Testis (tissue), 2 donors: Measurements from ENCODE around the gene HTR3A.

ENCODE experiments used
- POLR2A ChIP-seq: fragments of 450-650 bp; IDR thresholded peaks from one replicate; pipeline ENCODE4 v1.6.1; 2017; ENCODE audit warnings: antibody characterized with exemption, mild to moderate bottlenecking, moderate library complexity
- TF ChIP-seq, protein P1 (sequence below), 3 experiments: fragments of 450-650 bp in 2 of 3; fragments of 200-600 bp in 1 of 3; sonication (generic) in 1 of 3; IDR thresholded peaks; one replicate each; pipeline ENCODE4 v1.5.1; 2016 to 2019; ENCODE audit warnings: antibody characterized with exemption in 3 of 3, mild to moderate bottlenecking in 2 of 3, moderate library complexity in 1 of 3

DNA sequence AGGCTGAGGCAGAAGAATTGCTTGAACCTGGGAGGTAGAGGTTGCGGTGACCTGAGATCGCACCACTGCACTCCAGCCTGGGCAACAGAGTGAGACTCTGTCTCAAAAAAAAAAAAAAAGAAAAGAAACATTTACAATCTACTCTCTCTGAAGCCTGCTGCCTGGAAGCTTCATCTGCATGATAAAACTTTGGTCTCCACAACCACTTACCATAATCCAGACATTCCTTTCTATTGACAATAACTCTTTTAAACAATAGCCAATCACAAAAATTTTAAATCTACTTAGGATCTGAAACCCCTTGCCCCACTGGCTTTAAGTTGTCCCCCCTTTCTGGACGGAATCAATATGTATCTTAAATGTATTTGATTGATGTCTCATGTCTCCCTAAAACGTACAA lies 25.0 kb upstream of the HTR3A start:
- TF ChIP-seq, protein P1, sequence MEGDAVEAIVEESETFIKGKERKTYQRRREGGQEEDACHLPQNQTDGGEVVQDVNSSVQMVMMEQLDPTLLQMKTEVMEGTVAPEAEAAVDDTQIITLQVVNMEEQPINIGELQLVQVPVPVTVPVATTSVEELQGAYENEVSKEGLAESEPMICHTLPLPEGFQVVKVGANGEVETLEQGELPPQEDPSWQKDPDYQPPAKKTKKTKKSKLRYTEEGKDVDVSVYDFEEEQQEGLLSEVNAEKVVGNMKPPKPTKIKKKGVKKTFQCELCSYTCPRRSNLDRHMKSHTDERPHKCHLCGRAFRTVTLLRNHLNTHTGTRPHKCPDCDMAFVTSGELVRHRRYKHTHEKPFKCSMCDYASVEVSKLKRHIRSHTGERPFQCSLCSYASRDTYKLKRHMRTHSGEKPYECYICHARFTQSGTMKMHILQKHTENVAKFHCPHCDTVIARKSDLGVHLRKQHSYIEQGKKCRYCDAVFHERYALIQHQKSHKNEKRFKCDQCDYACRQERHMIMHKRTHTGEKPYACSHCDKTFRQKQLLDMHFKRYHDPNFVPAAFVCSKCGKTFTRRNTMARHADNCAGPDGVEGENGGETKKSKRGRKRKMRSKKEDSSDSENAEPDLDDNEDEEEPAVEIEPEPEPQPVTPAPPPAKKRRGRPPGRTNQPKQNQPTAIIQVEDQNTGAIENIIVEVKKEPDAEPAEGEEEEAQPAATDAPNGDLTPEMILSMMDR (IDR thresholded peaks at IDR 0.05): no peak
- TF ChIP-seq POLR2A: no peak
